IMR-90 (cell line): ENCODE results near the gene B3GNT9. TPM values are rescaled to one million over a fixed set of nuclear protein-coding genes. Genes with fewer than 3 reads are reported as not detected.

Experiments used
- ATAC-seq: fragments of 200-7000 bp; cut with Tn5 transposase; 2 replicates; pipeline ENCODE4 v1.9.1; 2020; ENCODE audit warnings: low read depth, mild to moderate bottlenecking, moderate library complexity
- BruUV-seq: library from RNA; stranded (reverse); fragments of 400-500 nt; replicated peaks from 2 replicates; lab custom pipeline; 2021; lab: Mats Ljungman, UMichigan
- CTCF ChIA-PET: fragments of 300-600 bp; formaldehyde crosslinking; extraction: SDS; loops from one replicate; lab custom pipeline; 2021; ENCODE audit warnings: antibody characterized with exemption; lab: Yijun Ruan, JAX
- POLR2A ChIA-PET: fragments of 300-600 bp; sonication (Branson Sonifier 250); formaldehyde crosslinking; loops from one replicate; lab custom pipeline; 2022; ENCODE audit warnings: antibody characterized with exemption; ENCODE audit not compliant: unreplicated experiment; lab: Charles Lee
- DNase-seq: peaks from one replicate; pipeline ENCODE4 v3.0.0; 2013
- H2AFZ ChIP-seq: replicated peaks from 2 replicates; pipeline ENCODE3; 2013; ENCODE audit warnings: low read length, mild to moderate bottlenecking; ENCODE audit not compliant: poor library complexity
- H2AK5ac ChIP-seq: 2 replicates; pipeline ENCODE4 v1.6.1; 2013; ENCODE audit warnings: low read depth, low read length, inconsistent platforms
- H2AK9ac ChIP-seq: replicated peaks from 2 replicates; pipeline ENCODE3; 2013; ENCODE audit warnings: mild to moderate bottlenecking, low read depth, low read length, moderate library complexity; ENCODE audit not compliant: poor library complexity
- H2BK120ac ChIP-seq: 2 replicates; pipeline ENCODE4 v1.6.1; 2013; ENCODE audit warnings: low read depth, low read length, inconsistent platforms
- H2BK15ac ChIP-seq: 3 replicates; pipeline ENCODE4 v1.6.1; 2013; ENCODE audit warnings: low read depth, low read length, inconsistent platforms
- H2BK20ac ChIP-seq: 2 replicates; pipeline ENCODE4 v1.6.1; 2013; ENCODE audit warnings: low read depth, mild to moderate bottlenecking, inconsistent platforms, low read length, moderate library complexity
- H2BK5ac ChIP-seq: 2 replicates; pipeline ENCODE4 v1.6.1; 2013; ENCODE audit warnings: mild to moderate bottlenecking, low read depth, low read length, inconsistent platforms; ENCODE audit not compliant: poor library complexity, severe bottlenecking
- H3K14ac ChIP-seq: replicated peaks from 2 replicates; pipeline ENCODE4 v1.6.1; 2013; ENCODE audit warnings: low read depth, low read length, inconsistent platforms
- H3K18ac ChIP-seq: 2 replicates; pipeline ENCODE4 v1.6.1; 2013; ENCODE audit warnings: low read depth, low read length, control low read depth
- H3K23ac ChIP-seq: 2 replicates; pipeline ENCODE4 v1.6.1; 2013; ENCODE audit warnings: low read depth, low read length, inconsistent platforms
- H3K27ac ChIP-seq: 2 replicates; pipeline ENCODE4 v1.5.1; 2013; ENCODE audit warnings: mild to moderate bottlenecking, control low read depth, low read length; ENCODE audit not compliant: insufficient read depth
- H3K27me3 ChIP-seq: 2 replicates; pipeline ENCODE4 v1.6.1; 2013; ENCODE audit warnings: low read length; ENCODE audit not compliant: control insufficient read depth, insufficient read depth
- H3K36me3 ChIP-seq: 2 replicates; pipeline ENCODE4 v1.6.1; 2013; ENCODE audit warnings: low read length, mixed read lengths; ENCODE audit not compliant: control insufficient read depth, insufficient read depth
- H3K4ac ChIP-seq: 2 replicates; pipeline ENCODE4 v1.6.1; 2013; ENCODE audit warnings: low read depth, low read length, inconsistent platforms
- H3K4me1 ChIP-seq: 2 replicates; pipeline ENCODE4 v1.6.1; 2013; ENCODE audit warnings: low read length, mixed read lengths; ENCODE audit not compliant: control insufficient read depth, insufficient read depth
- H3K4me2 ChIP-seq: 2 replicates; pipeline ENCODE4 v1.6.1; 2013; ENCODE audit warnings: low read depth, mild to moderate bottlenecking, control low read depth, low read length, moderate library complexity
- H3K4me3 ChIP-seq: 2 replicates; pipeline ENCODE4 v1.5.1; 2013; ENCODE audit warnings: low read depth, mild to moderate bottlenecking, control low read depth, low read length, moderate library complexity; ENCODE audit not compliant: insufficient read depth
- H3K56ac ChIP-seq: 2 replicates; pipeline ENCODE4 v1.6.1; 2013; ENCODE audit warnings: low read length, inconsistent platforms; ENCODE audit not compliant: insufficient read depth; ENCODE audit errors: extremely low read depth
- H3K79me1 ChIP-seq, 2 experiments: 2 replicates each; pipeline ENCODE4 v1.6.1; 2013; ENCODE audit warnings: low read length in 2 of 2, inconsistent platforms in 1 of 2, low read depth in 1 of 2
- H3K9ac ChIP-seq: 2 replicates; pipeline ENCODE4 v1.6.1; 2013; ENCODE audit warnings: low read depth, low read length, control low read depth
- H3K9me1 ChIP-seq: 2 replicates; pipeline ENCODE4 v1.6.1; 2013; ENCODE audit warnings: low read length, inconsistent platforms; ENCODE audit not compliant: insufficient read depth
- H3K9me3 ChIP-seq: 2 replicates; pipeline ENCODE4 v1.6.1; 2013; ENCODE audit warnings: low read length; ENCODE audit not compliant: control insufficient read depth, insufficient read depth
- H4K20me1 ChIP-seq: 2 replicates; pipeline ENCODE4 v1.6.1; 2013; ENCODE audit warnings: low read length, inconsistent platforms; ENCODE audit not compliant: insufficient read depth
- H4K5ac ChIP-seq: 2 replicates; pipeline ENCODE4 v1.6.1; 2013; ENCODE audit warnings: mild to moderate bottlenecking, low read depth, low read length, control low read depth
- H4K8ac ChIP-seq, 2 experiments: 2 replicates each; pipeline ENCODE4 v1.6.1; 2013; ENCODE audit warnings: low read depth in 2 of 2, low read length in 2 of 2, control low read depth in 1 of 2, inconsistent platforms in 1 of 2
- H4K91ac ChIP-seq: 2 replicates; pipeline ENCODE4 v1.6.1; 2013; ENCODE audit warnings: low read depth, low read length, inconsistent platforms; ENCODE audit not compliant: insufficient read depth
- CEBPB ChIP-seq: IDR thresholded peaks from 2 replicates; pipeline ENCODE4 v1.6.1; 2012; ENCODE audit warnings: low read depth, low read length, improper control_type of control experiment
- CHD1 ChIP-seq: IDR thresholded peaks from 2 replicates; pipeline ENCODE4 v1.6.1; 2012; ENCODE audit warnings: low read depth, low read length, improper control_type of control experiment
- CTCF ChIP-seq: conservative IDR thresholded peaks from 2 replicates; pipeline ENCODE4 v1.5.1; 2012; ENCODE audit warnings: mild to moderate bottlenecking, low read depth, low read length, improper control_type of control experiment
- ELK1 ChIP-seq: fragments of 150-350 bp; IDR thresholded peaks from 2 replicates; pipeline ENCODE4 v1.6.1; 2016; ENCODE audit warnings: low read depth, mild to moderate bottlenecking, low read length, moderate library complexity, borderline replicate concordance
- MAFK ChIP-seq: IDR thresholded peaks from 2 replicates; pipeline ENCODE4 v1.6.1; 2012; ENCODE audit warnings: low read depth, low read length, improper control_type of control experiment
- MAZ ChIP-seq: IDR thresholded peaks from 2 replicates; pipeline ENCODE4 v1.6.1; 2012; ENCODE audit warnings: low read depth, mild to moderate bottlenecking, low read length, improper control_type of control experiment, moderate library complexity, borderline replicate concordance
- POLR2A ChIP-seq: IDR thresholded peaks from 2 replicates; pipeline ENCODE4 v1.6.1; 2012; ENCODE audit warnings: mild to moderate bottlenecking, low read depth, low read length
- RAD21 ChIP-seq: IDR thresholded peaks from 2 replicates; pipeline ENCODE4 v1.6.1; 2012; ENCODE audit warnings: low read length, improper control_type of control experiment
- RFX5 ChIP-seq: IDR thresholded peaks from 2 replicates; pipeline ENCODE4 v1.8.0; 2012; ENCODE audit warnings: low read depth, mild to moderate bottlenecking, low read length, moderate library complexity
- SMC3 ChIP-seq: fragments of 150-350 bp; IDR thresholded peaks from 2 replicates; pipeline ENCODE4 v1.6.1; 2016; ENCODE audit warnings: low read depth, mild to moderate bottlenecking, antibody characterized with exemption, low read length, moderate library complexity
- USF2 ChIP-seq: fragments of 150-350 bp; IDR thresholded peaks from 2 replicates; pipeline ENCODE4 v1.6.1; 2017; ENCODE audit warnings: mild to moderate bottlenecking, antibody characterized with exemption, low read length, low read depth
- WGBS, 2 experiments: methylation state at CpG; one replicate each; pipeline versions ENCODE4 v1.1.5 to v1.1.7; 2013; ENCODE audit warnings: missing lambda C conversion rate in 2 of 2; ENCODE audit not compliant: insufficient read length in 1 of 2; ENCODE audit errors: extremely low coverage in 2 of 2; 5-methylcytosine and 5-hydroxymethylcytosine counted together
- dilution Hi-C: fragments of 300-500 bp; cut with HindIII; formaldehyde crosslinking; loops from one replicate; pipeline ENCODE4 v1.14.3; 2018; ENCODE audit warnings: low sequenced_read_pairs; ENCODE audit not compliant: unreplicated experiment
- in situ Hi-C: fragments of 300-500 bp; cut with MboI; formaldehyde crosslinking; loops from 3 replicates; pipeline ENCODE4 v1.14.3; 2019; ENCODE audit warnings: low sequenced_read_pairs, inconsistent platforms, mixed read lengths
- intact Hi-C: fragments of 100-400 bp; cut with micrococcal nuclease; formaldehyde crosslinking; loops from 2 replicates; pipeline ENCODE4 v1.10.0; 2022
- polyA plus RNA-seq, 3 experiments: library from polyadenylated mRNA; depleted of rRNA; stranded (reverse); fragments of >200 nt; gene quantifications; 2 replicates each; pipeline ENCODE4 v1.2.3, GENCODE V29; 2012; ENCODE audit warnings: low replicate concordance in 1 of 3
- total RNA-seq: library from RNA; depleted of rRNA; stranded (reverse); fragments of >200 nt; gene quantifications from 2 replicates; pipeline ENCODE4 v1.2.3, GENCODE V29; 2012

Gene B3GNT9
- total and polyA plus RNA-seq, 2 of the 4 experiments (the other 2 are of a cell fraction), result 5.0 to 12.0 TPM

GRCh38 chr16:67100569-67101310 is 50.1 kb downstream of the B3GNT9 start:
- intact Hi-C loops, result loop anchor here (1.0 kb wide), 2 partner anchors 82 to 123 kb away; no protein-coding TSS in a partner anchor
- Histone ChIP-seq H3K4me3 (no peak overlapping the region), H3K9ac (no peak overlapping the region), H2BK15ac (no peak overlapping the region), H4K5ac (no peak overlapping the region), H3K9me3 (no peaks in the 10 kb centered on the region), H3K56ac (no peak overlapping the region), H3K27ac (no peak overlapping the region), H2BK20ac (no peak overlapping the region), H2AK9ac (no peak overlapping the region), H3K4me1 (peaks cover 5% of the 10 kb centered on the region), H2BK5ac (peak overlapping the region; percentile 30), H3K18ac (no peak overlapping the region), H3K4me2 (peak overlapping the region; percentile 49; the same call in 1 of the 2 replicates), H4K8ac (no peak overlapping the region), H3K23ac (no peak overlapping the region), H4K20me1 (peaks cover 19% of the 10 kb centered on the region), H3K79me1 (peaks cover 5 to 7% of the 10 kb centered on the region in 2 experiments; a peak in 3 of 4 replicates), H3K27me3 (no peaks in the 10 kb centered on the region), H2AFZ (no peak overlapping the region), H3K14ac (no peak overlapping the region), H3K36me3 (peaks cover 2% of the 10 kb centered on the region; the same call in 1 of the 2 replicates), H4K91ac (no peak overlapping the region), H2BK120ac (no peak overlapping the region), H3K4ac (no peak overlapping the region), H3K9me1 (peaks cover 6% of the 10 kb centered on the region; the same call in 1 of the 2 replicates), H2AK5ac (no peak overlapping the region)
- ATAC-seq, result peak; percentile 63
- in situ Hi-C loops, result no loop called here
- ChIA-PET POLR2A (interaction anchor here (0.6 kb wide), 2 partner anchors 64 to 79 kb away, joined by 3 to 4 read pairs; no protein-coding TSS in a partner anchor), CTCF (interaction anchor here (0.6 to 2.6 kb wide), 15 partner anchors 11 to 153 kb away, joined by 3 to 22 read pairs (median 4); partner anchors contain the start of gene NOL3)
- no TSS peak for BruUV-seq
- dilution Hi-C loops, result no loop called here
- no peak for TF ChIP-seq CHD1
- peak; percentile 58 for TF ChIP-seq CTCF
- TF ChIP-seq POLR2A, result no peak
- TF ChIP-seq ELK1, result no peak
- TF ChIP-seq USF2, result no peak
- no peak for TF ChIP-seq RFX5
- TF ChIP-seq MAFK, result no peak
- TF ChIP-seq SMC3, result peak; percentile 58
- no peak for TF ChIP-seq MAZ
- TF ChIP-seq CEBPB, result peak; percentile 70
- TF ChIP-seq RAD21, result peak; percentile 58
- WGBS, 2 experiments, result no CpG with 5 or more reads among the region's 1 CpG
- DNase-seq, result peak; percentile 56
